HepG2 (cell line): ENCODE results near the gene HIPK2.

Experiments
- SMAD1 ChIP-seq: sonication (generic); formaldehyde crosslinking; IDR thresholded peaks from 2 replicates; pipeline ENCODE4 v1.4.0; 2020; ENCODE audit warnings: missing genetic modification reagents, low read depth, mild to moderate bottlenecking, borderline replicate concordance
- ZSCAN29 ChIP-seq: sonication (generic); formaldehyde crosslinking; conservative IDR thresholded peaks from 2 replicates; pipeline ENCODE4 v1.4.0; 2020; ENCODE audit warnings: mild to moderate bottlenecking, missing genetic modification reagents

- TF ChIP-seq ZSCAN29 (CRISPR knock-in tag) (no peak), SMAD1 (no peak)
These were observed 116.8 kb downstream of the HIPK2 start for GRCh38 chr7:139661043-139661440.
